Liver (tissue), 3 donors: ENCODE measurements around the gene CARD8.

Experiments
- TAF1 ChIP-seq: conservative IDR thresholded peaks from 2 replicates; pipeline ENCODE4 v1.6.1; 2016; ENCODE audit warnings: antibody characterized with exemption, mild to moderate bottlenecking
- YY1 ChIP-seq: IDR thresholded peaks from 2 replicates; pipeline ENCODE4 v1.6.1; 2016; ENCODE audit warnings: antibody characterized with exemption, mild to moderate bottlenecking
- TF ChIP-seq, protein P1 (sequence below): IDR thresholded peaks from 2 replicates; pipeline ENCODE4 v1.6.1; 2016; ENCODE audit warnings: antibody characterized with exemption, mild to moderate bottlenecking
- TF ChIP-seq, protein P2 (sequence below): fragments of 150-350 bp; IDR thresholded peaks from 2 replicates; pipeline ENCODE4 v1.5.1; 2017; ENCODE audit warnings: improper control_type of control experiment, low read depth, low read length; ENCODE audit not compliant: missing input control
- TF ChIP-seq, protein P3 (sequence below): IDR thresholded peaks from 2 replicates; pipeline ENCODE4 v1.6.1; 2016; ENCODE audit warnings: antibody characterized with exemption
- TF ChIP-seq, protein P4 (sequence below): IDR thresholded peaks from 2 replicates; pipeline ENCODE4 v1.6.1; 2016; ENCODE audit warnings: antibody characterized with exemption
- donor health status: healthy.
- donor health status: healthy.

DNA sequence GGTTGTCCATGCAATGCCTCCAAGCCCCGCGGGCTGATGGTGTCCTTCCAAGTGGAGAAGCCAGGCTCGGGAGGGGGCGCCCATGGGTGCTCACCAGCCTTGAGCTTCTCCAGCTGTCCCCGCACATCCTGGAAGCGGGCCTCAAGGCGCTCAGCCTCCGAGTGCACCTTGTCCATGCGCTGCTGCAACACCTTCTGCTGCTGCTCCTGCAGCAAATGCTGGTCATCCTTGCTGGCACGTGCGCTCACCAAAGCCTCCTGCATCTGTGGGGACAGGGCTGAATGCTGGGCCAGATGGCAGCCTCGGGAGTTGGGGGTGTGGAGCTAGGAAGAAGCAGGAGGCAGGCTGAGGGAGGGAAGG lies 46.9 kb upstream of the CARD8 start:
- TF ChIP-seq, protein P1, sequence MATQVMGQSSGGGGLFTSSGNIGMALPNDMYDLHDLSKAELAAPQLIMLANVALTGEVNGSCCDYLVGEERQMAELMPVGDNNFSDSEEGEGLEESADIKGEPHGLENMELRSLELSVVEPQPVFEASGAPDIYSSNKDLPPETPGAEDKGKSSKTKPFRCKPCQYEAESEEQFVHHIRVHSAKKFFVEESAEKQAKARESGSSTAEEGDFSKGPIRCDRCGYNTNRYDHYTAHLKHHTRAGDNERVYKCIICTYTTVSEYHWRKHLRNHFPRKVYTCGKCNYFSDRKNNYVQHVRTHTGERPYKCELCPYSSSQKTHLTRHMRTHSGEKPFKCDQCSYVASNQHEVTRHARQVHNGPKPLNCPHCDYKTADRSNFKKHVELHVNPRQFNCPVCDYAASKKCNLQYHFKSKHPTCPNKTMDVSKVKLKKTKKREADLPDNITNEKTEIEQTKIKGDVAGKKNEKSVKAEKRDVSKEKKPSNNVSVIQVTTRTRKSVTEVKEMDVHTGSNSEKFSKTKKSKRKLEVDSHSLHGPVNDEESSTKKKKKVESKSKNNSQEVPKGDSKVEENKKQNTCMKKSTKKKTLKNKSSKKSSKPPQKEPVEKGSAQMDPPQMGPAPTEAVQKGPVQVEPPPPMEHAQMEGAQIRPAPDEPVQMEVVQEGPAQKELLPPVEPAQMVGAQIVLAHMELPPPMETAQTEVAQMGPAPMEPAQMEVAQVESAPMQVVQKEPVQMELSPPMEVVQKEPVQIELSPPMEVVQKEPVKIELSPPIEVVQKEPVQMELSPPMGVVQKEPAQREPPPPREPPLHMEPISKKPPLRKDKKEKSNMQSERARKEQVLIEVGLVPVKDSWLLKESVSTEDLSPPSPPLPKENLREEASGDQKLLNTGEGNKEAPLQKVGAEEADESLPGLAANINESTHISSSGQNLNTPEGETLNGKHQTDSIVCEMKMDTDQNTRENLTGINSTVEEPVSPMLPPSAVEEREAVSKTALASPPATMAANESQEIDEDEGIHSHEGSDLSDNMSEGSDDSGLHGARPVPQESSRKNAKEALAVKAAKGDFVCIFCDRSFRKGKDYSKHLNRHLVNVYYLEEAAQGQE = no peak
- TF ChIP-seq, protein P2, sequence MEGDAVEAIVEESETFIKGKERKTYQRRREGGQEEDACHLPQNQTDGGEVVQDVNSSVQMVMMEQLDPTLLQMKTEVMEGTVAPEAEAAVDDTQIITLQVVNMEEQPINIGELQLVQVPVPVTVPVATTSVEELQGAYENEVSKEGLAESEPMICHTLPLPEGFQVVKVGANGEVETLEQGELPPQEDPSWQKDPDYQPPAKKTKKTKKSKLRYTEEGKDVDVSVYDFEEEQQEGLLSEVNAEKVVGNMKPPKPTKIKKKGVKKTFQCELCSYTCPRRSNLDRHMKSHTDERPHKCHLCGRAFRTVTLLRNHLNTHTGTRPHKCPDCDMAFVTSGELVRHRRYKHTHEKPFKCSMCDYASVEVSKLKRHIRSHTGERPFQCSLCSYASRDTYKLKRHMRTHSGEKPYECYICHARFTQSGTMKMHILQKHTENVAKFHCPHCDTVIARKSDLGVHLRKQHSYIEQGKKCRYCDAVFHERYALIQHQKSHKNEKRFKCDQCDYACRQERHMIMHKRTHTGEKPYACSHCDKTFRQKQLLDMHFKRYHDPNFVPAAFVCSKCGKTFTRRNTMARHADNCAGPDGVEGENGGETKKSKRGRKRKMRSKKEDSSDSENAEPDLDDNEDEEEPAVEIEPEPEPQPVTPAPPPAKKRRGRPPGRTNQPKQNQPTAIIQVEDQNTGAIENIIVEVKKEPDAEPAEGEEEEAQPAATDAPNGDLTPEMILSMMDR = no peak
- TF ChIP-seq TAF1 = no peak
- TF ChIP-seq, protein P3, sequence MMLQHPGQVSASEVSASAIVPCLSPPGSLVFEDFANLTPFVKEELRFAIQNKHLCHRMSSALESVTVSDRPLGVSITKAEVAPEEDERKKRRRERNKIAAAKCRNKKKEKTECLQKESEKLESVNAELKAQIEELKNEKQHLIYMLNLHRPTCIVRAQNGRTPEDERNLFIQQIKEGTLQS = no peak
- TF ChIP-seq YY1 = no peak
- TF ChIP-seq, protein P4, sequence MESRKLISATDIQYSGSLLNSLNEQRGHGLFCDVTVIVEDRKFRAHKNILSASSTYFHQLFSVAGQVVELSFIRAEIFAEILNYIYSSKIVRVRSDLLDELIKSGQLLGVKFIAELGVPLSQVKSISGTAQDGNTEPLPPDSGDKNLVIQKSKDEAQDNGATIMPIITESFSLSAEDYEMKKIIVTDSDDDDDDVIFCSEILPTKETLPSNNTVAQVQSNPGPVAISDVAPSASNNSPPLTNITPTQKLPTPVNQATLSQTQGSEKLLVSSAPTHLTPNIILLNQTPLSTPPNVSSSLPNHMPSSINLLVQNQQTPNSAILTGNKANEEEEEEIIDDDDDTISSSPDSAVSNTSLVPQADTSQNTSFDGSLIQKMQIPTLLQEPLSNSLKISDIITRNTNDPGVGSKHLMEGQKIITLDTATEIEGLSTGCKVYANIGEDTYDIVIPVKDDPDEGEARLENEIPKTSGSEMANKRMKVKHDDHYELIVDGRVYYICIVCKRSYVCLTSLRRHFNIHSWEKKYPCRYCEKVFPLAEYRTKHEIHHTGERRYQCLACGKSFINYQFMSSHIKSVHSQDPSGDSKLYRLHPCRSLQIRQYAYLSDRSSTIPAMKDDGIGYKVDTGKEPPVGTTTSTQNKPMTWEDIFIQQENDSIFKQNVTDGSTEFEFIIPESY = no peak
